IPS DF 6.9 (cell line): Measurements from ENCODE around the gene IL25.

Experiments used
- DNase-seq: peaks from one replicate; pipeline ENCODE4 v3.0.0-alpha.2; 2013; ENCODE audit warnings: low read depth, low spot score
- H3K27ac ChIP-seq: one replicate; pipeline ENCODE4 v1.5.1; 2013; ENCODE audit warnings: low read length, control low read depth
- H3K27me3 ChIP-seq: 2 replicates; pipeline ENCODE4 v1.6.1; 2013; ENCODE audit warnings: mild to moderate bottlenecking, low read length; ENCODE audit not compliant: control insufficient read depth, insufficient read depth
- H3K36me3 ChIP-seq: 2 replicates; pipeline ENCODE4 v1.6.1; 2013; ENCODE audit warnings: low read length; ENCODE audit not compliant: control insufficient read depth, insufficient read depth
- H3K4me1 ChIP-seq: 2 replicates; pipeline ENCODE4 v1.6.1; 2013; ENCODE audit warnings: low read length; ENCODE audit not compliant: control insufficient read depth, insufficient read depth
- H3K4me3 ChIP-seq: 2 replicates; pipeline ENCODE4 v1.5.1; 2013; ENCODE audit warnings: mild to moderate bottlenecking, low read length
- H3K9me3 ChIP-seq: 2 replicates; pipeline ENCODE4 v1.6.1; 2013; ENCODE audit warnings: low read length, inconsistent platforms; ENCODE audit not compliant: control insufficient read depth, insufficient read depth
- WGBS: extraction: QIAGEN DNeasy Blood & Tissue Kit; methylation state at CpG from one replicate; pipeline ENCODE4 v1.1.7; 2013; ENCODE audit warnings: mixed read lengths, missing lambda C conversion rate; ENCODE audit not compliant: insufficient read length, insufficient coverage; 5-methylcytosine and 5-hydroxymethylcytosine counted together

The IL25 gene

GRCh38 chr14:23376482-23377197 lies 4.0 kb downstream of the IL25 start, which contains the start of gene CMTM5:
CMTM5 (plus strand) TSS chr14:23377046; CDS start chr14:23377252, 206 bp downstream.
- Histone ChIP-seq H3K9me3 (no peaks in the 10 kb centered on the region), H3K4me1 (no peaks in the 10 kb centered on the region), H3K27me3 (no peaks in the 10 kb centered on the region), H3K4me3 (no peak within 1 kb of the TSS), H3K27ac (no peak within 1 kb of the TSS), H3K36me3 (no peaks in the 10 kb centered on the region)
- DNase-seq, result no peak
- no CpG with 5 or more reads among the region's 13 CpGs for WGBS

GRCh38 chr14:23377198-23377550 lies 4.6 kb downstream of the IL25 start:
- H3K4me1 ChIP-seq, result no peaks in the 10 kb centered on the region
- WGBS, result no CpG with 5 or more reads among the region's 11 CpGs
- no peaks in the 10 kb centered on the region for H3K27me3 ChIP-seq
- H3K27ac ChIP-seq, result no peak overlapping the region
- no peak for DNase-seq
- no peaks in the 10 kb centered on the region for H3K9me3 ChIP-seq
- H3K4me3 ChIP-seq, result no peak overlapping the region
- no peaks in the 10 kb centered on the region for H3K36me3 ChIP-seq

- no peak overlapping the region for H3K27ac ChIP-seq
- DNase-seq, result no peak
- H3K27me3 ChIP-seq, result no peaks in the 10 kb centered on the region
- no peaks in the 10 kb centered on the region for H3K4me1 ChIP-seq
- H3K9me3 ChIP-seq, result no peaks in the 10 kb centered on the region
- no peaks in the 10 kb centered on the region for H3K36me3 ChIP-seq
- WGBS, result no CpG with 5 or more reads among the region's 14 CpGs
- no peak overlapping the region for H3K4me3 ChIP-seq
Observed at GRCh38 chr14:23377573-23378563, 5.3 kb downstream of the IL25 start.

GRCh38 chr14:23378612-23379220 lies 6.1 kb downstream of the IL25 start:
- no peak overlapping the region for H3K4me3 ChIP-seq
- no peaks in the 10 kb centered on the region for H3K36me3 ChIP-seq
- no peaks in the 10 kb centered on the region for H3K27me3 ChIP-seq
- no peak overlapping the region for H3K27ac ChIP-seq
- DNase-seq, result no peak
- WGBS, result no CpG with 5 or more reads among the region's 11 CpGs
- H3K4me1 ChIP-seq, result no peaks in the 10 kb centered on the region
- no peaks in the 10 kb centered on the region for H3K9me3 ChIP-seq

GRCh38 chr14:23379366-23380196 lies 7.0 kb downstream of the IL25 start:
- no peaks in the 10 kb centered on the region for H3K27me3 ChIP-seq
- H3K4me1 ChIP-seq, result no peaks in the 10 kb centered on the region
- no peaks in the 10 kb centered on the region for H3K36me3 ChIP-seq
- WGBS, result no CpG with 5 or more reads among the region's 12 CpGs
- no peaks in the 10 kb centered on the region for H3K9me3 ChIP-seq
- H3K27ac ChIP-seq, result no peak overlapping the region
- no peak for DNase-seq
- H3K4me3 ChIP-seq, result no peak overlapping the region

GRCh38 chr14:23380197-23380914 lies 7.7 kb downstream of the IL25 start:
- Histone ChIP-seq H3K9me3 (no peaks in the 10 kb centered on the region), H3K36me3 (no peaks in the 10 kb centered on the region), H3K4me1 (no peaks in the 10 kb centered on the region), H3K27me3 (no peaks in the 10 kb centered on the region), H3K4me3 (no peak overlapping the region), H3K27ac (no peak overlapping the region)
- no peak for DNase-seq
- no CpG with 5 or more reads among the region's 16 CpGs for whole genome bisulfite sequencing

GRCh38 chr14:23380976-23381375 lies 8.4 kb downstream of the IL25 start:
- no peak overlapping the region for H3K27ac ChIP-seq
- no peak overlapping the region for H3K4me3 ChIP-seq
- no peaks in the 10 kb centered on the region for H3K9me3 ChIP-seq
- no peak for DNase-seq
- no peaks in the 10 kb centered on the region for H3K27me3 ChIP-seq
- no peaks in the 10 kb centered on the region for H3K4me1 ChIP-seq
- no peaks in the 10 kb centered on the region for H3K36me3 ChIP-seq
- WGBS, result no CpG with 5 or more reads among the region's 4 CpGs

GRCh38 chr14:23381871-23382270 lies 9.3 kb downstream of the IL25 start:
- Histone ChIP-seq H3K4me1 (no peaks in the 10 kb centered on the region), H3K9me3 (no peaks in the 10 kb centered on the region), H3K27me3 (no peaks in the 10 kb centered on the region), H3K4me3 (no peak overlapping the region), H3K36me3 (no peaks in the 10 kb centered on the region), H3K27ac (no peak overlapping the region)
- no CpG with 5 or more reads among the region's 3 CpGs for WGBS
- no peak for DNase-seq

GRCh38 chr14:23382276-23382675 lies 9.7 kb downstream of the IL25 start:
- WGBS, result no CpG with 5 or more reads among the region's 6 CpGs
- no peaks in the 10 kb centered on the region for H3K27me3 ChIP-seq
- H3K4me3 ChIP-seq, result no peak overlapping the region
- no peaks in the 10 kb centered on the region for H3K9me3 ChIP-seq
- no peaks in the 10 kb centered on the region for H3K4me1 ChIP-seq
- no peaks in the 10 kb centered on the region for H3K36me3 ChIP-seq
- no peak for DNase-seq
- H3K27ac ChIP-seq, result no peak overlapping the region
